Measurements from ENCODE around the gene LIMCH1. TPM values are rescaled to one million over a fixed set of nuclear protein-coding genes. Genes with fewer than 3 reads are reported as not detected.
A peak's percentile ranks its signal among the peaks of the same experiment; 100 is the strongest.

LIMCH1 gene
- total RNA-seq, 4 donors from 2014 or later, result 7.5 to 18.9 (median 10.7) TPM

DNA sequence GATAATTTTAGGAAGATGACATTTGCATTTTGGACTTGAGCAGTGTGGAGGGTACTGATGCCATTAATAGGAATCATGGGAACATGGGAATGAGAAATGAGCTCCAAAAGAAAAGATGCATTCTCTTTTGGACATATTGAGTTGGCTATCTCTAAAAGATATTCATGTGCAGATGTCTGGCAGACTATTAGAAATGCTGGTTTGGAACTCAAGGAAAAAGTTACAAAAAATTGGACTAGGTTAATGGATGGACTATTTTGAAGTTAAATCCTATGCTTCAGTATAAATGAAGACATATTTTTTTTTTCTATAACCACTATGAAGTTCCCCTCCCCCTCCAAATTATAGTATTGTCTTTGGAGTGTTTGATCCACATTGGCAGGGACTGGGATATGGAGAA is 3.6 kb upstream of the LIMCH1 start:
- DNase-seq (ENCODE audit: low spot score in 2 of 2), result no peak
- TF ChIP-seq POLR2A (IDR thresholded peaks at IDR 0.05), result no peak
- intact Hi-C loops (cut with DNase I; ENCODE audit: low total_unique reads), result no loop called here

DNA sequence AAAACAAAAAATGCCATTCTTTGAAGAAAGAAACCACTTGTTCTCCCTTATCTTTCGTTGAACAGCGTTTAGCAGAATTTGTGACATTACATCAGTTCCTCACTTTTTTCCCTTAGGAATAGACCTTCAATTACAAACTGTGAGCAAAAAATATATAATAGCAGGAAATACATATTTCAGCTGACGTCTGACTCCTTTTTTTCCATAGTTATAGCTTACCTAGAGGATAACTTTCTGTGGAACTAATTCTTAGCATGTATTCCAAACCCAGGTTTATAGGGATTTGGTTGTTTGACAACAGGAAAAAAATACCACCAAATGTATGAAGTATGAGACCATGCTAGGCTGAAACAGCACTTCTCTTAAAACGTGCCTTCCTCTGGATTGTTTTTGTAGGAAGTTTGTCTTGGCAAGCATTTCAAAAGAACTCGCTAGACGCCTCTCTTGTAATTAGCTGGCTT is 2.0 kb upstream of the LIMCH1 start:
- intact Hi-C loops (cut with DNase I; ENCODE audit: low total_unique reads), result no loop called here
- TF ChIP-seq, protein P1, sequence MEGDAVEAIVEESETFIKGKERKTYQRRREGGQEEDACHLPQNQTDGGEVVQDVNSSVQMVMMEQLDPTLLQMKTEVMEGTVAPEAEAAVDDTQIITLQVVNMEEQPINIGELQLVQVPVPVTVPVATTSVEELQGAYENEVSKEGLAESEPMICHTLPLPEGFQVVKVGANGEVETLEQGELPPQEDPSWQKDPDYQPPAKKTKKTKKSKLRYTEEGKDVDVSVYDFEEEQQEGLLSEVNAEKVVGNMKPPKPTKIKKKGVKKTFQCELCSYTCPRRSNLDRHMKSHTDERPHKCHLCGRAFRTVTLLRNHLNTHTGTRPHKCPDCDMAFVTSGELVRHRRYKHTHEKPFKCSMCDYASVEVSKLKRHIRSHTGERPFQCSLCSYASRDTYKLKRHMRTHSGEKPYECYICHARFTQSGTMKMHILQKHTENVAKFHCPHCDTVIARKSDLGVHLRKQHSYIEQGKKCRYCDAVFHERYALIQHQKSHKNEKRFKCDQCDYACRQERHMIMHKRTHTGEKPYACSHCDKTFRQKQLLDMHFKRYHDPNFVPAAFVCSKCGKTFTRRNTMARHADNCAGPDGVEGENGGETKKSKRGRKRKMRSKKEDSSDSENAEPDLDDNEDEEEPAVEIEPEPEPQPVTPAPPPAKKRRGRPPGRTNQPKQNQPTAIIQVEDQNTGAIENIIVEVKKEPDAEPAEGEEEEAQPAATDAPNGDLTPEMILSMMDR (IDR thresholded peaks at IDR 0.05), result no peak
- no peak for TF ChIP-seq POLR2A (IDR thresholded peaks at IDR 0.05)
- no peak for DNase-seq (ENCODE audit: low spot score in 2 of 2)
- WGBS, 2 donors, result 37 to 42% methylated on average over 6 of the region's 6 CpGs
- H3K4me3 ChIP-seq (ENCODE audit: low read depth, poor library complexity, severe bottlenecking), result no peak overlapping the region

More for the DNA sequence above, 3.6 kb upstream of the LIMCH1 start:
- H3K4me3 ChIP-seq (ENCODE audit: low read depth, poor library complexity, severe bottlenecking), result no peak overlapping the region

DNA sequence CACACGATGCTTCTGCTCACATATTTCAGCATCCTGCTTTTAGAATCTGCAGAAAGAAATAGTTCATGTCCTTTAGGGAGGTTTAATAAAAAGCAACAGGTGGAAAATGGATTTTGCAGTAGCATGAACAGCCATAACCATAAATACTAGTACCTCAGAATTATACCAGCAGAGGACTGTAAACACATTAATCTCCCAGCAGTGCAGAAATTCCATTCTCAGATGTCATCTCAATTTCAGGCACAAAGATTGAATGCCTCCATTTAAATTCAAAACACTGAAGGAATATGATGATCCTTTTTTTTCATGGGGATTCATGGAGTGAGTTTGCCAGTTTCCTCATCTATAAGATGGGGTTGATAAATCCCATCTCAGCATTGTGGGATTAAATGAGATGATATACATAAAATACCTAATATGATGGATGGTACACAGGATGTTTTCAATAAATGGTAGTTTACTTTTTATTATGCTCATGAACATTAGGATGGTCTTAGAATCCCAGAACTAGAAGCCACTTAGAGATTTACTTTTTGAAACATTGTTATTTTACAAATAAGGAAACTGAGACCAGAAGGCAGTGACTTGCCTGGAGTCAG is 566 bp upstream of the LIMCH1 start:
- 89 to 91% methylated on average over 1 of the region's 1 CpG for WGBS, 2 donors
- TF ChIP-seq POLR2A (IDR thresholded peaks at IDR 0.05), result no peak
- TF ChIP-seq, protein P1 (IDR thresholded peaks at IDR 0.05), result no peak
- intact Hi-C loops (cut with DNase I; ENCODE audit: low total_unique reads), result no loop called here
- DNase-seq (ENCODE audit: low spot score in 2 of 2), result no peak
- H3K4me3 ChIP-seq (ENCODE audit: low read depth, poor library complexity, severe bottlenecking), result no peak overlapping the region

DNA sequence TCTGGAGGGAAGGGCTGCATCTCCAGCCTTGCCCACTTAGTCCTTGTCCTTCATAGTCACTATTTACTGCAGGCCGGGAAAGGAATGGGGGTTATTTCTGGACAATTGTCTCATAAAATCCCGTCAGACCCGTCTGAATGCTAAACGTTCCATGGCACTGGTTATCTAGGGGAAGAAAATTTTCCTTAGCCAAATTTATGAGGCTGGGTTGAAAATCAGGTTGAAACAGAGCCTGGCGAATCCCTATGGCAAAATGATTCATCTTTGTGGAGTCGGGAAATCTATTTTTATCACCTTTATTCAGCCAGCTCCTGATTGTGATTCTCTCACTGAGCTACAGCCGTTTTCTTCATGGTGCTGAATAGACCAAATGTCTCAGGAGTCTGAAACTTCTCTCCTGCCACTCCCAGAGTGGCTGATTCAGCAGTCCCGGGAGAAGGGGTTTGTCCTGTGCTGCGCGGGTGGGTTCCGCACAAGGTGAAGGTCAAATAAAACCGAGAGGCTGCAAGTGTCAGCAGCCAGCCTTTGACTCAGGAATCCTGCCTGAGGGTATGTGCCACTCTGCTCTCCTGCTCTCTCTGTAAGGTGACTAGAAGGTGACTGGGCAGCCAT is 1.0 kb downstream of the LIMCH1 start:
- 20 to 23% methylated on average over 12 of the region's 12 CpGs for WGBS, 2 donors
- intact Hi-C loops (cut with DNase I; ENCODE audit: low total_unique reads), result no loop called here
- no peak overlapping the region for H3K4me3 ChIP-seq (ENCODE audit: low read depth, poor library complexity, severe bottlenecking)
- peak in 1 of 2 donors; percentile 19 for DNase-seq (ENCODE audit: low spot score in 2 of 2)
- TF ChIP-seq, protein P1 (IDR thresholded peaks at IDR 0.05), result no peak
- no peak for TF ChIP-seq POLR2A (IDR thresholded peaks at IDR 0.05)

DNA sequence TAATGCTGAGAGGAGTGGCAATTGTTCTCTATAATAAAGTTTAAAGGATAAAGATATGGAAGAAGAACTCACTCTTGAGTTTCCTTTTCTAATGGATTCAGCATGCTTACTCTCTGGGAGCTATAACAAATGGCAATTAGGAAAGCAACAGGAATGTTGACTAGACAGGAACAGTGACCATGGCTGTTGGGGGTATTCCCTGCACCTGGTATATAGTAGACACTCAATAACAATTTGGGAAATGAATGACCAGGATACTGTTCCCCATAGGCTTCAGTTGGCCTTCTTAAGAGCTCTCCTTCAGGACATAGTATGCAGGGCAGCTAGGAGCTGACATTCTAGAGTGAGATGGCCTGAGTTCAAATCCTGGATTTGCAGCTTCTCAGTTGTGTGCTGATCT is 1.8 kb downstream of the LIMCH1 start:
- TF ChIP-seq POLR2A (IDR thresholded peaks at IDR 0.05), result no peak
- TF ChIP-seq, protein P1 (IDR thresholded peaks at IDR 0.05), result no peak
- intact Hi-C loops (cut with DNase I; ENCODE audit: low total_unique reads), result no loop called here
- no peak for DNase-seq (ENCODE audit: low spot score in 2 of 2)
- H3K4me3 ChIP-seq (ENCODE audit: low read depth, poor library complexity, severe bottlenecking), result no peak overlapping the region

DNA sequence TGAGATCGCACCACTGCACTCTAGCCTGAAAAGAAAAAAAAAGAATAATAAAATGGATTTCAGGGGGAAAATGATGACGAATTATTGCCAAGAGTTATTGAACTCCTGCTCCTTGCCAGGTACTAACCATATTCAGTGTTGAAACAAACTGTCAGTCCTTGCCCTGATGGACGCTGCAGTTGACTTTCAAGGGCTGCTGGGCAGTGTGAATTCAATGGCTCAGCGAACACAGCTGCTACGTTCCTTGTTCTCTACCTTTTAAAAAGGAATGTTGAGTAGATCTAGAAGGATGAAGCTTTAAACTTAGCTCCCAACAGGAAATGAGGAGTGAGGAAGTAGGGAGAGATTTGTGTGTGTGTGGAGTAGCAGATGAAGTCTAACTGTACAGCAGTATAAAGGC is 2.7 kb downstream of the LIMCH1 start:
- TF ChIP-seq POLR2A (IDR thresholded peaks at IDR 0.05), result no peak
- TF ChIP-seq, protein P1 (IDR thresholded peaks at IDR 0.05), result no peak
- 83 to 90% methylated on average over 5 of the region's 5 CpGs for WGBS, 2 donors
- intact Hi-C loops (cut with DNase I; ENCODE audit: low total_unique reads), result no loop called here
- DNase-seq (ENCODE audit: low spot score in 2 of 2), result no peak
- H3K4me3 ChIP-seq (ENCODE audit: low read depth, poor library complexity, severe bottlenecking), result no peak overlapping the region
